GM21786 (cell line): ENCODE results near the gene B4GALNT1.
A peak's percentile ranks its signal among the peaks of the same experiment; 100 is the strongest.

Experiments
- ATAC-seq: cut with Tn5 transposase; IDR thresholded peaks from one replicate; pipeline ENCODE4 v1.9.1; 2021; ENCODE audit not compliant: unreplicated experiment

The B4GALNT1 gene

DNA sequence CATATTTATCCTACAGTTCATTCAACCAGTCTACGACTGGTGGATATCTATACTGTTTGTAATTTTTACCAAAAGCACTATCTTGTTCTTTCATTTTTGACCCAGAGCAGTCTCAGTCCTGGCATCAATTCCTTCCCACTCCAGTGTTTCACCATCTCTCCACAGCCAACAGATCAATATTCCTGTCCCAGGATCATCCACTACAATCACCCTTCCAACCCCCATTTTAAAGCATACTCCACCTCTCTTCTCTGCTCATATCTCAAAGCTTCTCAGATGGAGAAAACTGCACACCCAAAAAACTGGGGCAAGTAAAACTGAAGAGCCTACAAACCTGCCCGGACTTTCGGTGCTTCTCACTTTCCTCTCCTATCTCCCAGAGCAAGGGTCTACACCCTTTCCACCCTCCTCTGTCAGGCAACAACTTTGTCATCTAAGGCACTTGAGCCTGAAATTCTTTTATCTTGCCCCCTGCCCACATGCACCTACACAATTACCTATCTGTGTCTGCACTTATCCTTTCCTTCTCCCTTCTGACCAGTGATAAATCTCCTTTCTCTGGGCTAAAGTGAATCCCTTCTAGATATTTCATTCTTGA lies 46.1 kb downstream of the B4GALNT1 start:
- ATAC-seq, result no peak

DNA sequence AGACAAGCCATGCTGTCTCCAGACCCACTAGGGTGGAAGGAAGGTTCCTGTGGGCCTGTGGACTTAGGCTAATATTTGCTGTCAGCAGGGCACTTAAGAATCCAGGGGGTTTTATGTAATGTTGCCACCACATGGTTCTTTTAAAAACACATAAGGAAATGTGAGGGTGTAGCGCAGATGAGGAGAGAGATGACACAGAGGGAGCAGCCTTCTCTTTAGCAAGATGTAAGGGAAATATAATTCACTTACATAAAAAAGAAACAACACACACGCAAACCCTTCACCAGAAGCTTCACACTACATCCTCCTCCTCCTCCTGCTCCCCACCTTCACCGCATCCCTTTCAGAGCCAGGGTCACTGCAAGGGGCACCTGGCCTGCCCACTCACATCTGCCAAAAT lies 46.9 kb downstream of the B4GALNT1 start:
- ATAC-seq, result no peak

DNA sequence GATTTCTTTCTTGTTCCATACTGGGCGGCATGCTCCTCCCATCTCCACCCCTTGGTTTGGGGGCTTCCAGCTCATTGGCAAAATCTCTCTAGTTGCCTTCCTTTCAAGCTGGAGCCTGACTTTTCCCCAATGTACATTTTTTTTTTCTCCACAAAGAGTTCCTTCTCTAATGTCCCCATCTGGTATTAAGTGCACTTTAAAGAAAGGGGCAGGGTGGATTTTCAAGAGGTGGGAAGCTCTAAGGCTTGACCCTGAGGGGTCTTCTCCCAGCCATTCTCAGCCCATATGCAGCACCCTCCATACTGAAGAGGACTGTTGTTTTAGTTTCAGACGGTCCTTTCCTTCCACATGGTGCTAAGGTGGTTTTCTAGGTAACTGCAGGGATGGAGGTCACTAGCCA lies 47.8 kb downstream of the B4GALNT1 start:
- ATAC-seq, result no peak

DNA sequence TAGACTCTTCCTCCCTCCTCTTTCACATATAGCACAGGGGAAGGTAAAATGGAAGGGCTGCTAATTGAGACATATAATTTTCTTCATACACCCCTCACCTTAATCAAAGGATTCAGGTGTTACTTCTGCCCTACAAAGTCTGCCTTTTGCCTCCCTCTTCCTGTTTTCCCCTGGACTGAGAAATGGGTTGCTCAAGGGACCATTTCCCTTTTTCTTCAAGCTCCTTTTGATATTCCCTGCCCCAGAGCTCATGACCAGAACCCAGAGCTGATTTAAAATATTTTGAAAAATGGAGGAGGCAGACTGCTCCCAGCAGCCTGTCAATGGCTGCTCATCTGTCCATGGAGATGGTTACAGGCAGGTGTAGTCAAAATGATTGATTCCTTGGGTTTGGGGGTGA lies 48.3 kb downstream of the B4GALNT1 start:
- ATAC-seq, result no peak

DNA sequence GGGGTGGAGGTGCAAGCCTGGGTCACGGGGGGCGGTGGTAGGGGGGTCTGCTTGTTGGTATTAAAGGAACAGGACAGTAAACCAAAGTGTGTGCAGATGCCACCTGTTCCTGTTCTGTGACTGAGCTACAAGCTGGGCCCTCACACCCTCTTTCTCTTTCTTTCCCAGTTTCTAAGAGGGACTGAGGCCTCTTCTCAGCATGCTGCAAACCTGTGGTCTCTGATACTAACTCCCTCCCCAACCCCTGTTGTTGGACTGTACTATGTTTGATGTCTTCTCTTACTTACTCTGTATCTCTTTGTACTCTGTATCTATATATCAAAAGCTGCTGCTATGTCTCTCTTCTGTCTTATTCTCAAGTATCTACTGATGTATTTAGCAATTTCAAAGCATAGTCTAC lies 49.0 kb downstream of the B4GALNT1 start:
- no peak for ATAC-seq

DNA sequence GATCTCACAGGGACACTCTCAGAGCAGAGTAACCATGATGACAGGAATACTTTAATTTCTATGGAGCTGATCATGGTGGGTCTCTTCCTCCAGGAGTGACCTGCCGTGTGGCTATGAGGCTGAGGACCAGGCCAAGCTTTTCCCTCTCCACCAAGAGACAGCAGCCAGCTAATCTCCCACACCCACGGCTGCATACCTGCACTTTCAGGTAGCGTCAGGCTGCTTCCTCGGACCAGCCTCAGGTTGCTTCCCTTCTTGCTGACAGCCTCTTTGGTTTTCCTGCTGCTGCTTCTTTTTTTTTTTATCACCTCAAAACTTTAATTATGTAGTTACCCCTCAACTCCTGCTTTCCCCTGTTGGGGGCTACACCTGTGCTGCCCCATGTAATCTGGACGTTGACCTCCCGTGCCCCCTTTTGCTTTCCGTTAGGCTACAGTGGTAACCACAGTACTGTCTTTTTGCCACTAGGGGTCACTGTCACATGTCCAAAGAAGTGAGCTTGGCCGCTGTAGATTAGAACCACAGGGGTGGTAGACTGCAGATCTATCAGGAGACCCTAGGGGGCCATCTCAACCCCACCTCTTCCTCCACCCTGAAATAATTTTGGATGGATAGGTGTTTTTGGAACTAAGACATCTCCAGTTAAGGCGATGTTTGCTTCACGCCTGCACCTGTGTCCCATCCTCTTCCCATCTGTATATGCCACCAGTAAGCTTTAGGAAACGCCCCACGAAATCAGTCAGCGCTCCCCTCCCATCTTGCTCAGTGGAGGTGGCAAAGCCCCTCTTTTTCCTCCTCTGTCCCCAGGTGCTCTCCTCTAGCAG lies 49.8 kb downstream of the B4GALNT1 start:
- peak; percentile 97 for ATAC-seq

DNA sequence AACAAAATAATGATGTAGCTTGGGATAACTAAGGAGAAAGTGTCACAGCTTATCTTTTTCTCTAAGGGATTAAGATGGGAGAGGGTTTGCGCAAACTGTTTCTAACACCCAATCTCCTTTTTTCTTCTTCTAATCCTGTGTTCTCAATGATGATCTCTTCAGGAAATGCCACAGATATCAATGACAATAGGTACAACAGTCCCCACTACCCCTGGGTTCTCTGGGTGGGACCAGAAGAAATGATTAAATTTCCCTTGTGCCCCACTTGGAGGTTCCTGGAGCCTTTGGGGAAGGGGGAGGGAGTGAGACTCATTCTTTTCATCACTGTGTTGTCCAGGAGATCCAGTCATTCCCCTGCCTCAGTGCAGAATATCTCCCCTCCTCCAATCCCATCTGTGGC lies 50.6 kb downstream of the B4GALNT1 start:
- ATAC-seq, result no peak

DNA sequence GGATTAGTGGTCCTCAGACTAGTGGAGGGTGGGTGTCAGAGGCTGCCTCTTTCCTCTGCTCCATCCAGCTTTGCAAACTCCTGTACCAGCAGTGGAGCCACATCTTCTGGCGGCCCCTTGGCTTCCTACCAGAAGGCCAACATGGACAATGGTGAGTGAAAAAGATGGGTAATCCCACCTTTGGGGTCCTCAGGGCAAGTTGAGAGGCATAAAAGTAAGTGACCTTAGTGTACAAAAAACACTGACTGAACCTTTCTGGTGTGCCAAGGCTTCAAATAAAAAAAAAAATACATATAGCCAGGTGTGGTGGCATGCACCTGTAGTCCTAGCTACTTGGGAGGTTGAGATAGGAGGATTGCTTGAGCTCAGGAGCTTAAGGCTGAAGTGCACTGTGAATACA lies 51.2 kb downstream of the B4GALNT1 start:
- ATAC-seq, result no peak

DNA sequence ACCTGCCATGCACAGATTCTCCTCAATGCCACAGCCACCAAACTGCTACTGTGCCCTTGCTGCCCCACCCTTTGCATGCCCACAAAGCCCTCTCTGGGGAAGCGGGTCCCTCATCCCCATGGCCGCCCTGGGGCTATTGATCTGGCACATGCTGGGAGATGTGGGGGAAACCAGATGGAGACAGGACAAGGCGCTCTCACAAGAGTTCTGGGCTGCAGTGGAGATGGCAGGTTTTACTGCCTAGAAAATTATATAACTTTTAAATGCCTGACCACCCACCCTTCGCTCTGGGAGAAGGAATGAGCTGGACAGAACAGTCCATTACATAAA lies 52.6 kb downstream of the B4GALNT1 start:
- no peak for ATAC-seq

DNA sequence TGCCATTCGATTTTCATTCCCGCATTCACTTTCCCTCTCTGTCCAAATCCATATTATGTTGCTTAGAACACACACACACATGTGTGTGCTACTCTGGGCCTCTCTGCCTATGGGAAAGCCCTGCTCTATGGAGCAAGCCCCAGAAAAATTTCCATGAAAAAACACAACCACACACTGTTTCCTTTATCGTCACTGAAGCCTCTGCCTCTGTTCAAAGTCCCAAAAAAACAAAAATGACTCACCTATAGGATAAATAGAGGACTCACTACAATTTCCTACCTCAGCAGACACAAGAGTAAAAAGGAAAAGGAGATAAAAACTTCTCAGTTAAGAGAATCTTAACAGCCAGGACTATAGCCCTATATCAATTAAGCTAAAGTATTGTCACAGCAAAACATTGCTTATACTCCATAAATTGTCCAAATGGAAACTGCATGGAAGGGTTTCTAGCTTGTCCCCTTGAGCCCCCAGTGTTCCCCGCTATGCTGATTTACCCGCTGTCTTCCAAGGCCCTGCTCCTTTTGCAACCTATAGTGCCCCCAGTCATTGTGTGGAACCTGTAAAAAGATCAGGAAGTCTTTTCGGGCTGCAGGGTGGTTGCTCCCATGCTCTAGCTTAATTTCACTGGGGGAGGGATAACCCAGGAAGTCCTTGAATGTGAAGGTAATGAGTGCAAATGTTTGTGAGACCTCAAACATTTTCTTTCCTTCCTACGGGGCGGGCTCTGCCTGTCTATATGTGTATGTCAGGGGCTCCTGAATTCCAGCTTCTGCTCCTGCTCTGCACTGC lies 53.1 kb downstream of the B4GALNT1 start:
- no peak for ATAC-seq

DNA sequence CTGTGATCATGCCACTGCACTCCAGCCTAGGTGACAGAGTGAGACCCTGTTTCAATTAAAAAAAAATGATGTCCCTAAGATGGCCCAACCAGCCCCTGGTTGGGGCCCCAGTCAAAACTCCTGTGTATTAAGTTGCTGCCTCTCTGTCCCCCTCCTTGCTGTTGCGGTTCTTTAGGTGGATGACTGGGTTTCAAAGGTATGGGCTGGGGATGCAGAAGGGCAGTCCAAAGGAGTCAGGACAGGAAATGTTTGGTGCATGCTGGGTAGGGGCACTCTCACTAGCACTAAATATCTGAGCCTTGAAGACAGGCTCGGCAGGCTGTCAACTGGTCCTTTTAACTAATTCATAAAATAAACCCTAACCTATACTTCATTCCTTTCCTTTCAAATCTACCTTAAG lies 54.0 kb downstream of the B4GALNT1 start:
- ATAC-seq, result no peak

DNA sequence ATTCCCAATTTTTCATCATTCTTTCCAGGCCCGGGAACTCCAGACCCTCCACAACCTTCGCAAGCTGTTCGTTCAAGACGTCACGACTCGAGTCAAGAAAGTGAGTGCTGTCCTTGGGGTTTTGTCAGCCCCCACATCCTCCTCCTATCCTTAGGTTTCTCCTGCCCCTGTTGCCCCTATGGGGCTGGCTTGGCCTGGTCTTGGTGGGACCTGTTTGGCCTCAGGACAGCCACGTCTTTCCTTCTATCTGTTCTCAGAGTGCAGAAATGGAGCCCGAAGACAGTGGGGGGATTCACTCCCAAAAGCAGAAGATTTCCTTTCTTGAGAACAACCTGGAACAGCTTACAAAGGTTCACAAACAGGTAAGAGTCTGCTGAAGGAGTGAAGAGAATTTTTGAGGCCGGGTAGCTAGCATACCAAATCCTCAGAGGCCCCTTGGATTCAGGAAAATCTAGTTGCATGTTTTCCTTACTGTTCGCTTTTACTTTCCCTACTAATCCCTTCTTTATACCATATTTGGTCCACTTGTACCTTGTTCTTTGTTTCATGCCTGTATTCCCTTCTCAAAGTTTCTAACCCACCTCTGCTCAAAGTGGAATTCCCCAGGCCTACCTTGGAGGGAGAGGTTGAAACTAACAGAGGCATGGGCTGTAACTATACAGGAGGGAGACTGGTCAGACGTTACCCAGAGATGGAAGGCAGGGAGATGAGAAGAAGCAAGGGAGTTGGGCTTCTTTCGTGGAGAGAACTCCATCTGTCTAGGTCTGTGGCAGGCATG lies 54.8 kb downstream of the B4GALNT1 start:
- no peak for ATAC-seq

DNA sequence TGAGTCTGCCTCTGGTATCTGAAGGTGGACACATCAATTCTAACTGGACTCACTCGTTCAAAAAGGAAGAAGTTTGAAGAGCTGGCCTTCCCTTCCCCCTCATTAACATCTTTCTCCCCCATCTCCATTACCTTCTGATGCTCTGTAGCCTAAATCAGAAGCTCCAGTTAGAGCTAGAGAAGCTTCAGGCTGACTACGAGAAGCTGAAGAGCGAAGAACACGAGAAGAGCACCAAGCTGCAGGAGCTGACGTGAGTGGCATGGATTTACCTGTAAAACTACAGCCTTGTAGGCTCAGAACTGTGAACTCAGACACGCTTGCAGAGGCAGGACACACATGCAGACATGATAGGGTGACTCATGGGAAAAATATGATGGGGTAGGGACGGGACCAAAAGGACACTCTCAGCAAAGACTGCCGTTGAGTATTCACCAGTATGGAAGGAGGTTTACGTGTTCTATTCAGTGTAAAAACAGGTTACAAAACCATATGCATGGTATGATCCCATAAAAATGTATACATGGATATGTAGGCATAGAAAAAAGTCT lies 56.3 kb downstream of the B4GALNT1 start:
- no peak for ATAC-seq
